GM12878 (cell line): ENCODE measurements around the gene APLN. TPM values are rescaled to one million over a fixed set of nuclear protein-coding genes. Genes with fewer than 3 reads are reported as not detected.

Experiments used
- ATAC-seq: fragments of 200-7000 bp; cut with Tn5 transposase; 3 replicates; pipeline ENCODE4 v1.9.1; 2020; ENCODE audit warnings: mild to moderate bottlenecking, moderate library complexity
- BruUV-seq: library from RNA; stranded (reverse); fragments of 400-500 nt; replicated peaks from 2 replicates; lab custom pipeline; 2021; lab: Mats Ljungman, UMichigan
- CTCF ChIA-PET: fragments of 300-600 bp; sonication (Branson Sonifier 250); formaldehyde crosslinking; extraction: SDS; loops from one replicate; lab custom pipeline; 2021; ENCODE audit warnings: inconsistent platforms; lab: Yijun Ruan, JAX
- POLR2A ChIA-PET: fragments of 350-600 bp; formaldehyde crosslinking; extraction: SDS; loops from one replicate; lab custom pipeline; 2021; ENCODE audit warnings: inconsistent platforms; lab: Charles Lee
- RAD21 ChIA-PET: fragments of 300-600 bp; sonication (Branson Sonifier 250); formaldehyde crosslinking; loops from one replicate; lab custom pipeline; 2023; ENCODE audit warnings: antibody characterized with exemption; ENCODE audit not compliant: unreplicated experiment; lab: Charles Lee
- SMC1A ChIA-PET: fragments of 300-600 bp; sonication (Branson Sonifier 250); formaldehyde crosslinking; loops from one replicate; lab custom pipeline; 2023; ENCODE audit not compliant: unreplicated experiment, uncharacterized antibody; lab: Charles Lee
- DNase-seq: peaks from one replicate; pipeline ENCODE4 v3.0.0-alpha.2; 2011; ENCODE audit warnings: low read depth, low spot score
- FAIRE-seq: peaks from 3 replicates; lab custom pipeline; 2011; peaks lifted over from hg19 to GRCh38; lab: Jason Lieb, UNC
- H2AFZ ChIP-seq: 2 replicates; pipeline ENCODE4 v1.6.0; 2011; ENCODE audit warnings: low read depth, low read length, control low read depth; ENCODE audit not compliant: control insufficient read depth
- H3K27ac ChIP-seq: 2 replicates; pipeline ENCODE4 v1.5.1; 2011; ENCODE audit warnings: control low read depth; ENCODE audit not compliant: control insufficient read depth, insufficient read depth
- H3K27me3 ChIP-seq, 2 experiments: replicated peaks in 1 of 2; 2 replicates each; pipeline versions ENCODE4 v1.6.0 to v1.6.1; 2011; ENCODE audit warnings: low read length in 1 of 2; ENCODE audit not compliant: control insufficient read depth in 2 of 2, insufficient read depth in 2 of 2
- H3K36me3 ChIP-seq, 2 experiments: 2 replicates each; pipeline ENCODE4 v1.5.1; 2011; ENCODE audit warnings: low read length in 1 of 2; ENCODE audit not compliant: control insufficient read depth in 2 of 2, insufficient read depth in 2 of 2
- H3K4me1 ChIP-seq: 2 replicates; pipeline ENCODE4 v1.6.1; 2011; ENCODE audit warnings: mild to moderate bottlenecking, low read length, moderate library complexity, mixed read lengths; ENCODE audit not compliant: control insufficient read depth, insufficient read depth
- H3K4me2 ChIP-seq: 2 replicates; pipeline ENCODE4 v1.6.0; 2011; ENCODE audit warnings: control low read depth; ENCODE audit not compliant: control insufficient read depth, insufficient read depth
- H3K4me3 ChIP-seq: fragments of 200-600 bp; sonication (generic); 2 replicates; pipeline ENCODE4 v1.5.1; 2016
- H3K79me2 ChIP-seq: 2 replicates; pipeline ENCODE4 v1.6.0; 2011; ENCODE audit warnings: low read length; ENCODE audit not compliant: control insufficient read depth, insufficient read depth
- H3K9ac ChIP-seq: 2 replicates; pipeline ENCODE4 v1.8.0; 2011; ENCODE audit warnings: low read length, control low read depth, mixed read lengths; ENCODE audit not compliant: control insufficient read depth, insufficient read depth
- H3K9me3 ChIP-seq: replicated peaks from 3 replicates; pipeline ENCODE4 v1.5.1; 2011; ENCODE audit warnings: mild to moderate bottlenecking, low read length; ENCODE audit not compliant: control insufficient read depth, insufficient read depth
- H4K20me1 ChIP-seq: 2 replicates; pipeline ENCODE4 v1.6.0; 2011; ENCODE audit not compliant: control insufficient read depth, insufficient read depth
- HCFC1 ChIP-seq: fragments of 150-350 bp; IDR thresholded peaks from 2 replicates; pipeline ENCODE4 v1.6.1; 2014; ENCODE audit warnings: low read length
- IRF5 ChIP-seq: fragments of 450-650 bp; IDR thresholded peaks from 2 replicates; pipeline ENCODE4 v1.6.1; 2017; ENCODE audit warnings: borderline replicate concordance
- LARP7 ChIP-seq: fragments of 450-650 bp; IDR thresholded peaks from 2 replicates; pipeline ENCODE4 v1.6.1; 2017; ENCODE audit warnings: mild to moderate bottlenecking
- MYB ChIP-seq: fragments of 150-350 bp; IDR thresholded peaks from 2 replicates; pipeline ENCODE4 v1.6.1; 2014; ENCODE audit warnings: mild to moderate bottlenecking, low read depth, low read length, borderline replicate concordance
- NFXL1 ChIP-seq: fragments of 450-650 bp; IDR thresholded peaks from 2 replicates; pipeline ENCODE4 v1.6.1; 2017; ENCODE audit warnings: antibody characterized with exemption, mild to moderate bottlenecking, borderline replicate concordance
- RAD51 ChIP-seq: fragments of 450-650 bp; IDR thresholded peaks from 2 replicates; pipeline ENCODE4 v1.6.1; 2016; ENCODE audit warnings: moderate library complexity, mild to moderate bottlenecking, inconsistent platforms
- SMARCA5 ChIP-seq: fragments of 450-650 bp; IDR thresholded peaks from 2 replicates; pipeline ENCODE4 v1.6.1; 2017; ENCODE audit warnings: mild to moderate bottlenecking
- SMC3 ChIP-seq: IDR thresholded peaks from 2 replicates; pipeline ENCODE4 v1.6.1; 2011; ENCODE audit warnings: low read length, improper control_type of control experiment, borderline replicate concordance
- SREBF1 ChIP-seq: IDR thresholded peaks from 2 replicates; pipeline ENCODE4 v1.6.1; 2012; ENCODE audit warnings: mild to moderate bottlenecking, low read length
- TCF3 ChIP-seq: IDR thresholded peaks from 2 replicates; pipeline ENCODE4 v1.6.1; 2012; ENCODE audit warnings: low read depth, mild to moderate bottlenecking, low read length, borderline replicate concordance; ENCODE audit not compliant: insufficient read depth
- TCF7 ChIP-seq: IDR thresholded peaks from 2 replicates; pipeline ENCODE4 v1.6.1; 2014; ENCODE audit warnings: antibody characterized with exemption, borderline replicate concordance
- ZBTB11 ChIP-seq: fragments of 450-650 bp; formaldehyde crosslinking; IDR thresholded peaks from 2 replicates; pipeline ENCODE4 v1.5.0; 2022; ENCODE audit warnings: mild to moderate bottlenecking, missing genetic modification characterization
- ZSCAN29 ChIP-seq: fragments of 450-650 bp; IDR thresholded peaks from 2 replicates; pipeline ENCODE4 v1.6.1; 2017; ENCODE audit warnings: mild to moderate bottlenecking, moderate library complexity
- WGBS: methylation state at CpG from one replicate; pipeline ENCODE4 v1.1.6; 2016; ENCODE audit warnings: low lambda C conversion rate; ENCODE audit not compliant: insufficient replicate concordance, insufficient coverage; ENCODE audit errors: missing lambda C conversion rate; 5-methylcytosine and 5-hydroxymethylcytosine counted together
- in situ Hi-C: fragments of 300-500 bp; cut with MboI; formaldehyde crosslinking; loops from 9 replicates; pipeline ENCODE4 v1.14.3; 2018; ENCODE audit warnings: mixed read lengths
- intact Hi-C: fragments of 100-400 bp; cut with micrococcal nuclease; formaldehyde crosslinking; loops from one replicate; pipeline ENCODE4 v1.14.2; 2022; ENCODE audit not compliant: unreplicated experiment
- polyA plus RNA-seq, 11 experiments: library from polyadenylated mRNA; depleted of rRNA in 4 of 11; unstranded in 6 of 11; stranded (reverse) in 5 of 11; fragments of >200 nt; fragmentation: Nextera tagmentation in 4 of 11; fragmentation: Illumina TruSeq in 1 of 11; extraction: Ambion mirVana in 4 of 11; extraction: Trizol in 1 of 11; gene quantifications; 1 replicate in 1 of 11; 2 replicates in 10 of 11; pipeline versions ENCODE4 v1.2.1 to v1.2.3, GENCODE V29; 2011 to 2016; ENCODE audit warnings: inconsistent platforms in 2 of 11, missing spikeins in 2 of 11, low read depth in 1 of 11
- total RNA-seq, 4 experiments: library from RNA; depleted of rRNA in 3 of 4; stranded (reverse); fragments of >200 nt in 3 of 4; fragmentation: Illumina TruSeq in 1 of 4; extraction: Trizol in 1 of 4; gene quantifications; 2 replicates each; pipeline versions ENCODE4 v1.2.1 to v1.2.3, GENCODE V29; 2013 to 2021

The APLN gene
- total and polyA plus RNA-seq, 10 of the 15 experiments (the other 5 are each of a cell fraction or from before 2014, with no cell fraction given), result 0.31 TPM; not detected in 9

- TF ChIP-seq SMC3, result no peak
- TF ChIP-seq TCF3, result no peak
- no peak for TF ChIP-seq IRF5
- TF ChIP-seq RAD51, result no peak
- TF ChIP-seq SREBF1, result no peak
- TF ChIP-seq NFXL1, result no peak
- TF ChIP-seq LARP7, result no peak
- no peak for TF ChIP-seq TCF7
- TF ChIP-seq SMARCA5, result no peak
- no peak for TF ChIP-seq ZBTB11 (CRISPR knock-in tag)
- no peak for TF ChIP-seq ZSCAN29
- TF ChIP-seq HCFC1, result no peak
- TF ChIP-seq MYB, result no peak
- Histone ChIP-seq H4K20me1 (no peaks in the 10 kb centered on the region), H3K4me2 (no peak overlapping the region), H2AFZ (no peak overlapping the region), H3K27me3 (peaks cover 4 to 6% of the 10 kb centered on the region in 2 experiments), H3K4me3 (no peak overlapping the region), H3K36me3 (no peaks in the 10 kb centered on the region), H3K9ac (no peak overlapping the region), H3K9me3 (no peaks in the 10 kb centered on the region), H3K79me2 (no peaks in the 10 kb centered on the region), H3K4me1 (no peaks in the 10 kb centered on the region), H3K27ac (no peak overlapping the region)
- RAD21 ChIA-PET, result no interaction called here
- BruUV-seq, result no TSS peak
- in situ Hi-C loops (no loop called here), intact Hi-C loops (no loop called here)
- POLR2A ChIA-PET, result no interaction called here
- FAIRE-seq (no peak), DNase-seq (no peak), ATAC-seq (no peak)
- SMC1A ChIA-PET, result no interaction called here
- CTCF ChIA-PET, result interaction anchor here (0.6 kb wide), 1 partner anchor 388 kb away, joined by 3 read pairs; no protein-coding TSS in a partner anchor
- WGBS, result 5% methylated on average over 7 of the region's 7 CpGs
Observed at GRCh38 chrX:129650821-129651510, 3.8 kb downstream of the APLN start.
